Measurements from ENCODE around the gene RECK.
"Not testable (repeated sequence)": the region's sequence is repeated elsewhere in the genome, so short reads cannot be mapped to it uniquely, and the experiment has no call there.

Gene RECK

DNA sequence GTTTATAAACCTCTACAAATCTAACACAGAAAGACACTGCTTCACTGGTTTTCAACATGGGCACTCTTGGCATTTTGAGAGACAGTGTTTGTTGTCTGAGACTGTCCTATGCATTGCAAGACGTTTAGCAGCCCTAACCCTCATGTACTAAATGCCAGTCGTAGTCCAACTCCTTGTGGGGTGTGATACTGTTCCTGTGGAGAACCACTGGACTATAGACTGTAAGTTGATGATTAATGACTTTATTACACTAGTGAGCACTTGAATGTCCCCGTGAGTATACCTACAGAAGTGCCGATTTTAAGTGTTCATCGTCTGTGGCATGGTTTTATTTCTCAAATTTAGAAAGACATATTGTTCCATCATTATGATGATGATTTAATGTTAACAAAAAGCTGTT, 46.2 kb downstream of the RECK start:
- Histone ChIP-seq H3K9me2 (replicated peaks; ENCODE audit: insufficient read depth, low read length) (no peaks in the 10 kb centered on the region), H2AFZ (ENCODE audit: low read length) (no peak overlapping the region), H3K4me1 (ENCODE audit: low read length) (no peaks in the 10 kb centered on the region), H3K4me3 (ENCODE audit: low read length) (no peak overlapping the region), H3K4me2 (ENCODE audit: low read depth, low read length) (no peak overlapping the region), H3K9ac (ENCODE audit: low read length) (no peak overlapping the region), H3K79me2 (ENCODE audit: low read length) (no peaks in the 10 kb centered on the region), H3F3A (ENCODE audit: insufficient read depth, low read length) (no peaks in the 10 kb centered on the region), H3K9me3 (replicated peaks; ENCODE audit: insufficient read depth, low read length) (no peaks in the 10 kb centered on the region), H3K27ac (ENCODE audit: low read length) (no peak overlapping the region), H3K36me3 (replicated peaks; ENCODE audit: insufficient read depth, low read length) (no peaks in the 10 kb centered on the region), H3K27me3 (replicated peaks; ENCODE audit: insufficient read depth, low read length) (no peaks in the 10 kb centered on the region), H4K20me1 (ENCODE audit: insufficient read depth, low read length) (no peaks in the 10 kb centered on the region)
- DNase-seq = no peak
- TF ChIP-seq EZH2phosphoT487 (IDR thresholded peaks at IDR 0.05; ENCODE audit: low read length) = no peak
- TF ChIP-seq, protein P1, sequence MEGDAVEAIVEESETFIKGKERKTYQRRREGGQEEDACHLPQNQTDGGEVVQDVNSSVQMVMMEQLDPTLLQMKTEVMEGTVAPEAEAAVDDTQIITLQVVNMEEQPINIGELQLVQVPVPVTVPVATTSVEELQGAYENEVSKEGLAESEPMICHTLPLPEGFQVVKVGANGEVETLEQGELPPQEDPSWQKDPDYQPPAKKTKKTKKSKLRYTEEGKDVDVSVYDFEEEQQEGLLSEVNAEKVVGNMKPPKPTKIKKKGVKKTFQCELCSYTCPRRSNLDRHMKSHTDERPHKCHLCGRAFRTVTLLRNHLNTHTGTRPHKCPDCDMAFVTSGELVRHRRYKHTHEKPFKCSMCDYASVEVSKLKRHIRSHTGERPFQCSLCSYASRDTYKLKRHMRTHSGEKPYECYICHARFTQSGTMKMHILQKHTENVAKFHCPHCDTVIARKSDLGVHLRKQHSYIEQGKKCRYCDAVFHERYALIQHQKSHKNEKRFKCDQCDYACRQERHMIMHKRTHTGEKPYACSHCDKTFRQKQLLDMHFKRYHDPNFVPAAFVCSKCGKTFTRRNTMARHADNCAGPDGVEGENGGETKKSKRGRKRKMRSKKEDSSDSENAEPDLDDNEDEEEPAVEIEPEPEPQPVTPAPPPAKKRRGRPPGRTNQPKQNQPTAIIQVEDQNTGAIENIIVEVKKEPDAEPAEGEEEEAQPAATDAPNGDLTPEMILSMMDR (IDR thresholded peaks at IDR 0.05; ENCODE audit: low read length) = no peak
- no peak for TF ChIP-seq EZH2 (optimal IDR thresholded peaks at IDR 0.05; ENCODE audit: low read depth, low read length)

DNA sequence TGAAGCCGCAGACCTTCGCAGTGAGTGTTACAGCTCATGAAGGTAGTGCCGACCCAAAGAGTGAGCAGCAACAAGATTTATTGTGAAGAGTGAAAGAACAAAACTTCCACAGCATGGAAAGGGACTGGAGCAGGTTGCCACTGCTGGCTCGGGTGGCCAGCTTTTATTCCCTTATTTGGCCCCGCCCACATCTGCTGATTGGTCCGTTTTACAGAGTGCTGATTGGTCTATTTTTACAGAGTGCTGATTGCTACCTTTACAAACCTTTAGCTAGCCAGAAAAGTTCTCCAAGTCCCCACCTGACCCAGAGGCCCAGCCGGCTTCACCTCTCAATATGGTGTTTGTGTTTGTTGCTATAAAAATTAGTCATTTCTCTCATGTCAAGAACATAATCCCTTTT, 49.7 kb downstream of the RECK start:
- no peak overlapping the region for H2AFZ ChIP-seq (ENCODE audit: low read length)
- no peak overlapping the region for H3K4me3 ChIP-seq (ENCODE audit: low read length)
- H3K4me2 ChIP-seq (ENCODE audit: low read depth, low read length) = no peak overlapping the region
- DNase-seq = no peak
- no peaks in the 10 kb centered on the region for H3K9me3 ChIP-seq (replicated peaks; ENCODE audit: insufficient read depth, low read length)
- no peak overlapping the region for H3K27ac ChIP-seq (ENCODE audit: low read length)
- no peaks in the 10 kb centered on the region for H4K20me1 ChIP-seq (ENCODE audit: insufficient read depth, low read length)
- H3K27me3 ChIP-seq (replicated peaks; ENCODE audit: insufficient read depth, low read length) = no peaks in the 10 kb centered on the region
- H3K36me3 ChIP-seq (replicated peaks; ENCODE audit: insufficient read depth, low read length) = no peaks in the 10 kb centered on the region
- no peaks in the 10 kb centered on the region for H3K4me1 ChIP-seq (ENCODE audit: low read length)
- no peak overlapping the region for H3K9ac ChIP-seq (ENCODE audit: low read length)
- H3K9me2 ChIP-seq (replicated peaks; ENCODE audit: insufficient read depth, low read length) = no peaks in the 10 kb centered on the region
- H3F3A ChIP-seq (ENCODE audit: insufficient read depth, low read length) = no peaks in the 10 kb centered on the region
- H3K79me2 ChIP-seq (ENCODE audit: low read length) = no peaks in the 10 kb centered on the region
- no peak for TF ChIP-seq EZH2phosphoT487 (IDR thresholded peaks at IDR 0.05; ENCODE audit: low read length)

DNA sequence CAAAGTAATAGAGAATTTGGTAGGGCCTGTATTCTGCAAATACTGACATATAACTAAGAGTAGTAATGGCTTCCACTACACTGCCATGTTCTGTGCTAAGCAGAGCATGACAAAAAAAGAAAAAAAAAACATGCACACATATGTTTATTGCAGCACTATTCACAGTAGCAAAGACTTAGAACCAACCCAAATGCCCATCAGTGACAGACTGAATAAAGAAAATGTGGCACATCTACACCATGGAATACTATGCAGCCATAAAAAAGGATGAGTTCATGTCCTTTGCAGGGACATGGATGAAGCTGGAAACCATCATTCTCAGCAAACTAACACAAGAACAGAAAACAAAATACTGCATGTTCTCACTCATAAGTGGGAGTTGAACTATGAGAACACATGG, 50.3 kb downstream of the RECK start:
- H3K36me3 ChIP-seq (replicated peaks; ENCODE audit: insufficient read depth, low read length); H3K27ac ChIP-seq (ENCODE audit: low read length); H2AFZ ChIP-seq (ENCODE audit: low read length); H3F3A ChIP-seq (ENCODE audit: insufficient read depth, low read length); H3K4me2 ChIP-seq (ENCODE audit: low read depth, low read length); H3K9me3 ChIP-seq (replicated peaks; ENCODE audit: insufficient read depth, low read length); H3K9me2 ChIP-seq (replicated peaks; ENCODE audit: insufficient read depth, low read length); H3K27me3 ChIP-seq (replicated peaks; ENCODE audit: insufficient read depth, low read length); H3K4me1 ChIP-seq (ENCODE audit: low read length); H3K4me3 ChIP-seq (ENCODE audit: low read length); H4K20me1 ChIP-seq (ENCODE audit: insufficient read depth, low read length); DNase-seq; H3K9ac ChIP-seq (ENCODE audit: low read length); H3K79me2 ChIP-seq (ENCODE audit: low read length): not testable (repeated sequence)

DNA sequence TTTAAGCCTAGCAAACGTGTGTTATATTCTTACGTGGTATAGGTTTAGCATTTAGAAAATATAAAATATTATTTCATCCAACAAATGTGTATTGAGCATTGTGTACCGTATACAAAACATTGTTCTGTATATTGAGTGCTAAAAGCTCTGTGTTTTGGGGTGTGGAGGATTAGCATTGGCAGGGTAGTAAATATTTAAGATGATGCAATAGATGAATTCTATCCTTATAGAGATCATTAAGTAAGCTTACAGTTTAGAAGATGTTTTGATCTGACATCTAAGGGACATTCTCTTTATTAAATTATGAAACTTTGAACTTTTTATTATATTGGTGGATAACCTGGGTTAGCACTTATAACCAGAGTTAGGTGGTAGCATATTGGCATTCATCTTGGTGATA, 51.3 kb downstream of the RECK start:
- Histone ChIP-seq H3K27me3 (replicated peaks; ENCODE audit: insufficient read depth, low read length) (no peaks in the 10 kb centered on the region), H3K79me2 (ENCODE audit: low read length) (no peaks in the 10 kb centered on the region), H3K27ac (ENCODE audit: low read length) (no peak overlapping the region), H2AFZ (ENCODE audit: low read length) (no peak overlapping the region), H3F3A (ENCODE audit: insufficient read depth, low read length) (peaks cover 8% of the 10 kb centered on the region; the same call in 1 of the 2 replicates), H3K9me3 (replicated peaks; ENCODE audit: insufficient read depth, low read length) (no peaks in the 10 kb centered on the region), H3K36me3 (replicated peaks; ENCODE audit: insufficient read depth, low read length) (no peaks in the 10 kb centered on the region), H3K4me3 (ENCODE audit: low read length) (no peak overlapping the region), H3K9ac (ENCODE audit: low read length) (no peak overlapping the region), H3K4me1 (ENCODE audit: low read length) (peaks cover 4% of the 10 kb centered on the region), H3K4me2 (ENCODE audit: low read depth, low read length) (no peak overlapping the region), H3K9me2 (replicated peaks; ENCODE audit: insufficient read depth, low read length) (no peaks in the 10 kb centered on the region), H4K20me1 (ENCODE audit: insufficient read depth, low read length) (no peaks in the 10 kb centered on the region)
- TF ChIP-seq EZH2phosphoT487 (IDR thresholded peaks at IDR 0.05; ENCODE audit: low read length) (no peak), EZH2 (optimal IDR thresholded peaks at IDR 0.05; ENCODE audit: low read depth, low read length) (no peak)
- TF ChIP-seq, protein P1 (IDR thresholded peaks at IDR 0.05; ENCODE audit: low read length) = no peak
- no peak for DNase-seq

Measured in MM.1S (cell line).